GM12878 (cell line): ENCODE results near the gene MANBA.
"Not testable (repeated sequence)": the region's sequence is repeated elsewhere in the genome, so short reads cannot be mapped to it uniquely, and the experiment has no call there.

Experiments
- CTCF ChIP-seq, 3 experiments: IDR thresholded peaks in 2 of 3; conservative IDR thresholded peaks in 1 of 3; 2 replicates each; pipeline ENCODE4 v1.5.1; 2011; ENCODE audit warnings: low read depth in 3 of 3, low read length in 3 of 3, mild to moderate bottlenecking in 3 of 3, control low read depth in 2 of 3, moderate library complexity in 2 of 3, inconsistent platforms in 1 of 3, mixed read lengths in 1 of 3; ENCODE audit not compliant: control insufficient read depth in 2 of 3, insufficient read depth in 1 of 3; ENCODE audit errors: extremely low read depth in 1 of 3
- NFYB ChIP-seq: IDR thresholded peaks from 2 replicates; pipeline ENCODE4 v1.6.1; 2011; ENCODE audit warnings: low read depth, mild to moderate bottlenecking, low read length, improper control_type of control experiment, moderate library complexity; ENCODE audit not compliant: insufficient read depth
- ZNF592 ChIP-seq: fragments of 450-650 bp; IDR thresholded peaks from 2 replicates; pipeline ENCODE4 v1.6.1; 2017; ENCODE audit warnings: mild to moderate bottlenecking, moderate library complexity

- TF ChIP-seq CTCF (IDR thresholded peaks at IDR 0.05 in 2 of 3, conservative IDR thresholded peaks at IDR 0.05 in 1 of 3; ENCODE audit: control insufficient read depth in 2 of 3, extremely low read depth in 1 of 3, insufficient read depth in 1 of 3, low read depth in 3 of 3, low read length in 3 of 3); NFYB; ZNF592: not testable (repeated sequence)
Observed at GRCh38 chr4:102619021-102619420, 141.7 kb downstream of the MANBA start.
